Hematopoietic multipotent progenitor cell treated with erythropoietin and hydrocortisone succinate and interleukin-3 and kit ligand, for 4 days (in vitro differentiated cells): ENCODE data around the gene CPEB3.
A peak's percentile ranks its signal among the peaks of the same experiment; 100 is the strongest.
"Not testable (repeated sequence)": the region's sequence is repeated elsewhere in the genome, so short reads cannot be mapped to it uniquely, and the experiment has no call there.

Experiments used
- DNase-seq: peaks from one replicate; pipeline ENCODE4 v3.0.0-alpha.2; 2015

The CPEB3 gene

DNA sequence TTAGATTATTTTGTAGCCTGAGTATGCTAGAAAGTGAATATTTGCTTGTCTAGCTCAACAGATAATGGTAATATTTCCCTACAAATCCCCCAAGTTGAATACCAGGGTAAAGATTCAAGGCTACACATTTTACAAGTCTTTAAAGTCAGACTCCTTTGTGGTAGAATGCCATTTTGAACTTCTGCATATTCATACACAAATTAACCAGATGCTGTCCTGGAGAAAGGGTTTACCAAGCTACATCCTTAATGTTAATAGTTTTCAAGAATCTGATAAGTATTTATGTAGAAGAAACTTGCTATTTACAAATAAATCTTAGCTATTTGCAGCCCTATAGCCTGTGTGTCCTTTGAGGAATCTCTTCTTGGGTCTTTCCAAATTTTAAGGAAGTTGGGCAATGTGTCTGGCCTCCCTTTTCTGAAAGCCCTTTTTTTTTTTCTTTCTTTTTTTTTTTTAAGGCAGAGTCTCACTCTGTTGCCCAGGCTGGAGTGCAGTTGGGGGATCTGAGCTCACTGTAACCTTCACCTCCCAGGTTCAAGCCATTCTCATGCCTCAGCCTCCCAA, 82.6 kb downstream of the CPEB3 start:
- peak; percentile 24 for DNase-seq

- DNase-seq: peak; percentile 12
These were observed 83.8 kb downstream of the CPEB3 start for GRCh38 chr10:92207061-92207460.

DNA sequence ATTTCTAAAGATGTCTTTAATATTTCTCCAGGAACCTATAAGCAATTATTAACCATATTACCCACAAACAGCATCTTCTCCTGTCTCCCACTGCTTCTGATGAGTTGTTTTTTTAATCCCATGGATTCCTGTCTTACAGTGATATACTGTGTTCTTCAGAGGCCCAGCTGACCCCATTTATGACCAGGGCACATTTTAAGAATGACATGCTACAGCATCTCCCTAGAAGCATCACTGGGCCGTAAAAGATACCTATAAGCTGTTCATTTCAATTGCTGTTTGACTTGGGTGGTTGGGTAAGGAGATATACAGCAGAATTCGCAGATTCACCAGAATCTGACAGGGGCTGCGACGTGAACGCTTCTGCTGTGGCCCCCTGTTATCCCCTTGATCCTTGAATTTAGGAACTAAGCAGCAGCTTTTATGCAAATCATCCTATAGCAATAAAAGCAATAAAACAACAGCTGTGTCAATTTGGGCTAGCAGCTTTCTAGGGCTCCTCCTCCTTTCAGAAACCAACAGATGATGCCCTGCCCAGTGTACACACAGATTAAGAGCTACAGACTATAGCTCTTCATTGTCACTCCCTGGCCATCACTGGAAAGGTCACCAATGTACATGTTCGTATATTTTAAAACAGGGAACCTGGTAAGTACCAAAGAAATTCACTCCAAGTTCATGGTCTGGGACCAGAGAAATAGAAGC, 86.8 kb downstream of the CPEB3 start:
- no peak for DNase-seq

DNA sequence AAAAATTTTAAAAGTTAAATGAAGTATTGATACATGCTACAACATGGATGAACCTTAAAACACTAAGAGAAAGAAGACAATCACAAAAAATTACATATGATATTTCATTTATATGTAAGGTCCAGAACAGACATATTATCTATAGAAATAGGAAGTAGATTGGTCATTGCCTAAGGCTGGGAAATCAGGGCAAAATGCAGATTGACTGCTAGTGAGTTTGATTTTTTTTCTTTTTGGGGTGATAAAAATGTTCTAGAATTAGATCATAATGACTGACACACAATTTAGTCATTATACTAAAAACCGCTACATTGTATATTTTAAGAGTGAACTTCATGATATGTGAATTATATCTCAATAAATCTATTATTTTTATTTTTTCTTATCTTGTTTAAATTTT, 88.3 kb downstream of the CPEB3 start:
- DNase-seq: no peak

GRCh38 chr10:92200564-92200963, 90.3 kb downstream of the CPEB3 start:
- no peak for DNase-seq

- no peak for DNase-seq
These were observed 103.8 kb downstream of the CPEB3 start for GRCh38 chr10:92187101-92187500.

GRCh38 chr10:92184977-92185376, 105.9 kb downstream of the CPEB3 start:
- no peak for DNase-seq

- DNase-seq: peak; percentile 27
These were observed 107.7 kb downstream of the CPEB3 start for GRCh38 chr10:92183199-92183598.

DNA sequence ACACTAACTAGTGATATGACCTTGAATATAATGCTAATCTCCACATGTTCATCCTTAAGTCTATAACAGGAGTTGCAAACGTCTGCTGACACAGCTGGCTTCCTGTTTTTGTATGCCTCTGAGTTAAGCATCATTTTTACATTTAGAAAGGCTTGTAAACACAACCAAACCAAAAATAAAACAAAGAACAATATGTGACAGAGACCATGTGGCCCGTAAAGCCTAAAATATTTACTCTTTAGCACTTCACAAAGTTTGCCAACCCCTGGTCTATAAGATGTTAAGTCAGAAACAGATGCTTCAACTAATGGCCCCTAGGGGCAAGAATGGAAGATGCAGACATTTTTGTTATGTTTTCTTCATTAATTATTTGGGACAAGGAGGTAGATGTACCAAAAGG, 109.3 kb downstream of the CPEB3 start:
- peak; percentile 30 for DNase-seq

GRCh38 chr10:92180399-92180798, 110.5 kb downstream of the CPEB3 start:
- DNase-seq: no peak

GRCh38 chr10:92177546-92177945, 113.3 kb downstream of the CPEB3 start:
- no peak for DNase-seq

GRCh38 chr10:92175164-92175563, 115.7 kb downstream of the CPEB3 start:
- no peak for DNase-seq

GRCh38 chr10:92173996-92174395, 116.9 kb downstream of the CPEB3 start:
- DNase-seq: no peak

GRCh38 chr10:92164036-92164696, 126.7 kb downstream of the CPEB3 start:
- DNase-seq: no peak

- no peak for DNase-seq
These were observed 128.3 kb downstream of the CPEB3 start for GRCh38 chr10:92162541-92162940.

DNA sequence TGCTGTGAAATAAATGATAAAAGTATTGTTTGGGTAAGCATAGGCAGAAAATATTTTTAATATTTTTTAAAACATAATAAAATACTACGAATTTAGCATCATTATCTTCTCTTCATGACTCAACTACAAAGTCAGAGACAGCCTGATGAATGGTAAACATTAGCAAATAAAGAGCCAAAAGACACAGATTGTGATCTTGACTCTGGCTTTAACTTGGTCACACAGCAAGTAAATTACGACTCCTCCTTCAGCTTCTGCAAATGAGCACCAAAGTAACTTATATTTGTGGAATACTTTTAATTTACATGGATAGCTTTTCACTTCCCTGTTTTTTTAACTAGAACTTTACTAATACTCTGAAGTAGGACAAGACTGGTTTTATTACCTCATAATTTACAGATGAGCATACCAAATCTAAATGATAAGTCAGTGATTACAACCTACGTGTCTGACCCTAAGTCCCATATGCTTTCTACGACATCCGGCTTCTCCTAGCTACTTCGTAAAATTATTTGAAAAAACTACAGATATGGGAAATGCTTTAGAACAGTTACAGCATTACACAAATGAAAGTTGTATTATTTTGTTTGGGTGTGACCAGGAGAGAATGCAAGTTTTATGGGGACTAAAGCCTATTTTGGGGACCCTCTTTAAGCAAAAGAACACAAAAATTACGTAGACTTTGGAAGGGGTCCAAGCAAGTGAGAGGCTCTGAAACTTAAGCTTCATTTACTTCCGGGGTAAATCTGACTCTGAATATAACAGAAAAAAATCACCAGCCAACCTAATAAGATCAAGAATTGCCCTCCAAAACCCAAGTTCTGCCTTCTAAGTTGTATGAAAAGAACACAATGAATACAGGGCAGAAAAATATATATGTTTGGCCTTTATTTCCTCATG, 133.8 kb downstream of the CPEB3 start:
- DNase-seq: no peak

DNA sequence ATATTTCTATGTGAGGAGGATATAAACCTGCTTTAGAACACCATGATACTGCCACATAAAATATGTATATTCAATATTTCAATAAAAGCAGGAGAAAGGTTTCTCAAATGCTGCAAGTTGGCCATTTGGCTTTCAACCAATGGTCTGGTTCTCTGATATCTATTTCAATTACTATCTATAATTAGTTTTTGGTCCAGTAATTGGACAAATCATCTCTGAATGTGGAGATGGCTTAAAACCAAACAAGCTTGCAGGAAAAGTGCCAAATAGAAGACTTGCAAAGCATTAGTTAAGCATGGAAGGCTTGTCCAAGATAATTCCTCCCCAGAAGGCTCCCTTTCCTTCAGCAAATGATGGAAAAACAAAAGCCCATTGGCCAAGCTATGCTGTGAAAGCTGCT, 140.1 kb downstream of the CPEB3 start:
- no peak for DNase-seq

DNA sequence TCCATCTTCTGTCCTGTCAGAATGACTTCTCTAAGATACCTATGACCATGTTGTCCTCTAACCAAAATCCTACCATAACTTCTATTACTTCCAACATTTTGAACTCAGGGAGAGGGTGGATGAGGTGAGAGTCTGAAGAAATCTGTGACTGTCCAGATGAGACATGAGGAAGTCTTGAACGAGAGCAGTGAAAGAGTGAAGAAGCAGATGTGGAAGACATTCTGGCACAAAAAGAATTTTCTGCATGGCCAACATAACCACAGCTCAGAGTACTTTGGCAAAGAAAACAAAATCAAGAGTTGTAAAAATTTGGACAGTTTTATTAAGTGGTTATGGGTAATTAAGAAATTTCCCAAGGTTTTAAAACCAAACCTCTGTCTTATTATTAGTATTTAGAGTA, 141.6 kb downstream of the CPEB3 start:
- DNase-seq: no peak

DNA sequence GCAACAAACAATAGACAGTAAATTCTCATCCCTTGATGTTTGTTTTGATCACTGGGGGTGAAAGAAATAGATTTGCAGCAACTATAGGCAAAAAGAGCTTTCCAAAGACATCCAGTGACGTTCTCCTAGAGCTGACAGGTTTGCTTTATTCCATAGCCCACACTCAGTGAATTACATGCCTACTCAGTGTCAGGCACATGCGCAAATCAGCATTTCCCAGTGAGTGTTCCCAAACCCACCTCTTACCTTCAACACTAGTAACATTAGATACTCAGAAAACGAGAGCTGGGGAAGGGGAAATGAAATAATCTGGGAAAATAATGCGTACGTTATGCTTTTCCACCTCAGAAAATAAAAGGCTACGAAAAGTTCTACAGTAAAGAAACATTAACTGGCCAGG, 144.1 kb downstream of the CPEB3 start:
- DNase-seq: no peak

GRCh38 chr10:92146107-92146506, 144.8 kb downstream of the CPEB3 start:
- DNase-seq: no peak

DNA sequence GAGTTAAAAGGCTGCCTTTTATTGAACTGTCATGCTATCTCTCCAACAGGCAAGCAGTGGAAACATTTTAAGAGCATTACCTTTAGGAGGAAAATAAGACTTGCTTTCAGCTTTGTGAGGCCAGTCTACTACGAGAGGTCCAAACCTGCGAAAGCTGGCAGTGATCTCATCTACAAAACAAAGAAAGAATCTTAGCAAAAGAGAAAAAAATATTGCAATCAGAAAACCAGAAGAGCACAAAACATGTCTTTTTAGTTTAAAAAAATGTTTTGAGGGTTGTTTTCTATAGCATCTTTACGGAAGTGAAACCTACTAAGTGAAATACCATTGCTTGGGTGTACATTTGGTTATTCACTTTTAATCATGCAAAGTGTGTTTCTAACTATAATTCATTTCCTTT, 147.9 kb downstream of the CPEB3 start:
- DNase-seq: no peak

DNA sequence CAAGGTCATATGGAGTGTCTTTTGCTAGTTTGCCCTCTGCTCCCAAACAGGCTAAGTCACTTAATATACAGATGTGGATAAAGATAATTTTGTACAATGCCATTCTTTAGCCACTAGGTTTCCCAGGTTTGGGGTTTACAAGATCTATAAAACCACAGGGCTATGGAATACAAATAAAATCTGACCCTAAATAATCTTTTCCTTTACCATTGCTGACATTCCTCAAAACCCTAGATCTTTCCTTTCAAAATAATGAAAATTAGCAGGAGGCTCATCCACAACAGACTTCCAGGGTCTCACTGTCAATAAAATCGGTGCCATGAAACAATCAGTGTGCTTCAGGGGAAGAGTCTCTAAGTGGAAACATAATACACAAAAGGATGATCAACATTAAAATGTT, 148.4 kb downstream of the CPEB3 start:
- peak; percentile 7 for DNase-seq

GRCh38 chr10:92141147-92141546, 149.7 kb downstream of the CPEB3 start:
- DNase-seq: not testable (repeated sequence)
